ENCODE measurements around the gene GSX2. TPM values are rescaled to one million over a fixed set of nuclear protein-coding genes. Genes with fewer than 3 reads are reported as not detected.

Gene GSX2
- total and polyA plus RNA-seq, 2 of the 13 experiments (the other 11 are each of a cell fraction or from before 2014, with no cell fraction given), result not detected

DNA sequence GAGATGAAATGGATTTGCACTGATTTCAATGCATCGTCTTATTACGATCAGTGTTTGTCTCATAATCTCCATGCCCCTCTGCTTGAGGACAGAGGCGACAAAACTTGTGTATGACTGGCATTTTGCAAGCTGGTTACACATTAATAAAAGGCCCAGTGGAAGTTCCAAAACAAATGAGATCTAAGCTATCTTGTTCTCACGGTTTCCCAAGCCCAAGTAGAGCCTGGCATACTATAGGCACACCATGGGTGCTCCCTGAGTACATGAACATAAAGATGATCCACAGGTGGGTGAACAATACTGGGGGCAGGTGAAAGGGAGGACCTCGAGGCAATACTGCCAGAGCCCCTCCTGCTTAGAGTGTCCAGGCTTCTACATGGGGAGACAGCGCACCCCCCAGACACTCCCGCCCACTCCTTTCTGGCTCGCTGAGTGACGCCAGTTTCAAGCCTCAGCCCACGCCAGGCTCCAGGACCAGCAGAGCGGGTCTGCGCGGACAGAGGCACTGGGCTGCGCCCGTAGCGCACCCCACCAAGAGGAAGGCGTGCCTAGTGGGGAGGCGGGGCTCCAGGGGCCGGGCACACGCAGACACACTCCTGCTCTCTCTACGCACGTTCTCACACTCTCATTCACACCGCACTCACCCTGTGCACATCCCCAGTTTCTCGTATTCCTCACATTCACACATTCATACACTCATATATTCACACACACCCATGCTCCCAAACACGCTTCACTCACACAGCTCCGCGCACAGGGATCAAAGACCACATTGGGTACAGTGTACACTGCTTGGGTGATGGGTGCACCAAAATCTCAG is 8.9 kb upstream of the GSX2 start (continued):
- TF ChIP-seq, protein P1, sequence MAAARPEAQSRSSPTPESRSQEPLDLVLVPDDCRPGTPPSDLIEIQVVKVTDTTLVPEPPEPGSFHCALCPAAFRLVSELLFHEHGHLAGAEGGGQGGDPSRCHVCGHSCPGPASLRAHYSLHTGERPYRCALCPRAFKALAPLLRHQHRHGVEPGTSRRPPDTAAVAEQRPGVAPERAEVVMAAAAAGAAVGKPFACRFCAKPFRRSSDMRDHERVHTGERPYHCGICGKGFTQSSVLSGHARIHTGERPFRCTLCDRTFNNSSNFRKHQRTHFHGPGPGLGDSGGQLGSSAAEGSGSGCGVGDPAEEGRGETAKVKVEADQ (CRISPR knock-in tag; IDR thresholded peaks at IDR 0.05; ENCODE audit: borderline replicate concordance), result peak; percentile 63; the same call in 1 of the 2 replicates
- TF ChIP-seq FOXK2 (IDR thresholded peaks at IDR 0.05) (no peak), SP1 (IDR thresholded peaks at IDR 0.05) (no peak), SP1 (CRISPR knock-in tag; IDR thresholded peaks at IDR 0.05) (no peak), KDM5B (CRISPR knock-in tag; IDR thresholded peaks at IDR 0.05; ENCODE audit: borderline replicate concordance) (no peak), DNMT3B (CRISPR knock-in tag; conservative IDR thresholded peaks at IDR 0.05) (no peak), ZNF232 (CRISPR knock-in tag; IDR thresholded peaks at IDR 0.05; ENCODE audit: borderline replicate concordance) (no peak), ZBTB8A (CRISPR knock-in tag; IDR thresholded peaks at IDR 0.05; ENCODE audit: borderline replicate concordance, low read depth) (no peak), NR3C1 (CRISPR knock-in tag; IDR thresholded peaks at IDR 0.05) (no peak), ZIK1 (CRISPR knock-in tag; IDR thresholded peaks at IDR 0.05; ENCODE audit: borderline replicate concordance, low read depth) (no peak), MEIS2 (CRISPR knock-in tag; IDR thresholded peaks at IDR 0.05) (no peak), EP300 (IDR thresholded peaks at IDR 0.05; ENCODE audit: low read depth in 2 of 2, low read length in 2 of 2) (no peak), EP300 (CRISPR knock-in tag; IDR thresholded peaks at IDR 0.05; ENCODE audit: borderline replicate concordance) (no peak), ZNF549 (CRISPR knock-in tag; IDR thresholded peaks at IDR 0.05) (no peak), ZNF431 (CRISPR knock-in tag; IDR thresholded peaks at IDR 0.05; ENCODE audit: borderline replicate concordance, low read depth) (no peak), ZNF678 (CRISPR knock-in tag; IDR thresholded peaks at IDR 0.05) (no peak), ZNF510 (CRISPR knock-in tag; IDR thresholded peaks at IDR 0.05; ENCODE audit: low read depth) (no peak), ZNF530 (CRISPR knock-in tag; IDR thresholded peaks at IDR 0.05; ENCODE audit: low read depth) (no peak), ZNF501 (CRISPR knock-in tag; IDR thresholded peaks at IDR 0.05) (no peak), MED1 (CRISPR knock-in tag; IDR thresholded peaks at IDR 0.05) (no peak), HNF4A (CRISPR knock-in tag; IDR thresholded peaks at IDR 0.05) (peak; percentile 46; the same call in 1 of the 2 replicates)
- TF ChIP-seq, protein P2, sequence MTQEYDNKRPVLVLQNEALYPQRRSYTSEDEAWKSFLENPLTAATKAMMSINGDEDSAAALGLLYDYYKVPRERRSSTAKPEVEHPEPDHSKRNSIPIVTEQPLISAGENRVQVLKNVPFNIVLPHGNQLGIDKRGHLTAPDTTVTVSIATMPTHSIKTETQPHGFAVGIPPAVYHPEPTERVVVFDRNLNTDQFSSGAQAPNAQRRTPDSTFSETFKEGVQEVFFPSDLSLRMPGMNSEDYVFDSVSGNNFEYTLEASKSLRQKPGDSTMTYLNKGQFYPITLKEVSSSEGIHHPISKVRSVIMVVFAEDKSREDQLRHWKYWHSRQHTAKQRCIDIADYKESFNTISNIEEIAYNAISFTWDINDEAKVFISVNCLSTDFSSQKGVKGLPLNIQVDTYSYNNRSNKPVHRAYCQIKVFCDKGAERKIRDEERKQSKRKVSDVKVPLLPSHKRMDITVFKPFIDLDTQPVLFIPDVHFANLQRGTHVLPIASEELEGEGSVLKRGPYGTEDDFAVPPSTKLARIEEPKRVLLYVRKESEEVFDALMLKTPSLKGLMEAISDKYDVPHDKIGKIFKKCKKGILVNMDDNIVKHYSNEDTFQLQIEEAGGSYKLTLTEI (CRISPR knock-in tag; conservative IDR thresholded peaks at IDR 0.05), result no peak
- TF ChIP-seq, protein P3, sequence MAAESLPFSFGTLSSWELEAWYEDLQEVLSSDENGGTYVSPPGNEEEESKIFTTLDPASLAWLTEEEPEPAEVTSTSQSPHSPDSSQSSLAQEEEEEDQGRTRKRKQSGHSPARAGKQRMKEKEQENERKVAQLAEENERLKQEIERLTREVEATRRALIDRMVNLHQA (CRISPR knock-in tag; IDR thresholded peaks at IDR 0.05), result no peak
- TF ChIP-seq, protein P4, sequence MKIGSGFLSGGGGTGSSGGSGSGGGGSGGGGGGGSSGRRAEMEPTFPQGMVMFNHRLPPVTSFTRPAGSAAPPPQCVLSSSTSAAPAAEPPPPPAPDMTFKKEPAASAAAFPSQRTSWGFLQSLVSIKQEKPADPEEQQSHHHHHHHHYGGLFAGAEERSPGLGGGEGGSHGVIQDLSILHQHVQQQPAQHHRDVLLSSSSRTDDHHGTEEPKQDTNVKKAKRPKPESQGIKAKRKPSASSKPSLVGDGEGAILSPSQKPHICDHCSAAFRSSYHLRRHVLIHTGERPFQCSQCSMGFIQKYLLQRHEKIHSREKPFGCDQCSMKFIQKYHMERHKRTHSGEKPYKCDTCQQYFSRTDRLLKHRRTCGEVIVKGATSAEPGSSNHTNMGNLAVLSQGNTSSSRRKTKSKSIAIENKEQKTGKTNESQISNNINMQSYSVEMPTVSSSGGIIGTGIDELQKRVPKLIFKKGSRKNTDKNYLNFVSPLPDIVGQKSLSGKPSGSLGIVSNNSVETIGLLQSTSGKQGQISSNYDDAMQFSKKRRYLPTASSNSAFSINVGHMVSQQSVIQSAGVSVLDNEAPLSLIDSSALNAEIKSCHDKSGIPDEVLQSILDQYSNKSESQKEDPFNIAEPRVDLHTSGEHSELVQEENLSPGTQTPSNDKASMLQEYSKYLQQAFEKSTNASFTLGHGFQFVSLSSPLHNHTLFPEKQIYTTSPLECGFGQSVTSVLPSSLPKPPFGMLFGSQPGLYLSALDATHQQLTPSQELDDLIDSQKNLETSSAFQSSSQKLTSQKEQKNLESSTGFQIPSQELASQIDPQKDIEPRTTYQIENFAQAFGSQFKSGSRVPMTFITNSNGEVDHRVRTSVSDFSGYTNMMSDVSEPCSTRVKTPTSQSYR (CRISPR knock-in tag; IDR thresholded peaks at IDR 0.05; ENCODE audit: borderline replicate concordance), result no peak; the same call in 1 of the 2 replicates
- TF ChIP-seq, protein P5, sequence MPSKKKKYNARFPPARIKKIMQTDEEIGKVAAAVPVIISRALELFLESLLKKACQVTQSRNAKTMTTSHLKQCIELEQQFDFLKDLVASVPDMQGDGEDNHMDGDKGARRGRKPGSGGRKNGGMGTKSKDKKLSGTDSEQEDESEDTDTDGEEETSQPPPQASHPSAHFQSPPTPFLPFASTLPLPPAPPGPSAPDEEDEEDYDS (CRISPR knock-in tag; IDR thresholded peaks at IDR 0.05), result peak; percentile 40; the same call in 1 of the 2 replicates

All from HepG2 (cell line).